ENCODE measurements around the gene LRRFIP1.

Gene LRRFIP1

DNA sequence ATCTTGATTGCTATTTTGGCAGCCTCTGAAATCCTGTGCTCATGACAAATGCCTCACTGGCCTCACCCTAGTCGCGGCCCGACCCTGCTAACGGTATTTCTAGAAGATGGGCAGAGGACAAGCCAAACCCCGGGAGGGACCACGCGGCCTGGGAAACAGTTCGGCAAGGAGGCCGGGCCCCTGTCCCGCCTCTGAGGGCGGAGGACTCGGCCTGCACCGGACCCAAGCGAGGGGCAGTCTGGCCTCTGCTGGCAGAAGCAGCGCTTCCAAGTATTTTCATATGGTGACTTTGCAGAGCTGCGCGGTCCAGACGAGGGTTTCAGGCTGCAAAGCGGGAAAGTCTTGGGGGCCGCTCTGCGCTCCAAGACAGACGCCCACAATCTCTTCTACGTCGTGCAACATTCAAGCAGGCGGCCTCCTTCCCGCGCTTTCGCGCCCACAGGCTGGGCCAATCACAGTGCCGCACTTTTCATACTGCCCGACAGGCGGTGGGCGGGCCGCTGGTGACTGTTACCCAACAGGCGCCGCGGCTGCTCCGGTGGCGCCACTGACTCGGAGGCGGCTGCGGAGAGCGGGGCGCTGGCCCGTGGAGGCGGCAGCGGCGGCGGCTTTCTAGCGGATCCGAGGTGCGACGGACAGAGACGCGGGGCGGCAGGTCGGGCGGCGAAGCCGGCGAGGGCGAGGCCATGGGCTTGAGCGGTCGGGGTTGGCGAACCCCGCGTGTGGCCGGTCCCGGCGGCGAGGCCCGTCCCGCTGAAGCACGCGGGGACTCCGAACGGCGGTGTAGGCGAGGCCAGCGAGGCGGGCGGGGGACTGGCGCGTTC is 171.1 kb downstream of the LRRFIP1 start, which contains the start of gene RBM44:
Gene RBM44, plus strand, starts transcription at position 544 of the 824 bp plus-strand sequence. CDS start 14,831 bp downstream, outside the sequence.
- no peaks in the 10 kb centered on the region for H3K36me3 ChIP-seq (ENCODE audit: control insufficient read depth in 4 of 4, insufficient read depth in 4 of 4, low read length in 3 of 4)
- H3K27ac ChIP-seq (ENCODE audit: insufficient read depth in 1 of 2, low read depth in 1 of 2, low read length in 2 of 2, poor library complexity in 1 of 2, severe bottlenecking in 2 of 2): no peak within 1 kb of the TSS
- no peaks in the 10 kb centered on the region for H3K4me1 ChIP-seq (ENCODE audit: control extremely low read depth in 1 of 4, control insufficient read depth in 4 of 4, insufficient read depth in 4 of 4, low read length in 3 of 4)
- 85% methylated on average over 69 of the region's 84 CpGs for WGBS (ENCODE audit: insufficient coverage)
- CTCF ChIA-PET: no interaction called here
- POLR2A ChIA-PET: no interaction called here
- DNase-seq: no peak
- H3K4me3 ChIP-seq (ENCODE audit: control insufficient read depth in 1 of 7, extremely low read depth in 1 of 7, insufficient read depth in 4 of 7, low read depth in 2 of 7, low read length in 6 of 7): no peak within 1 kb of the TSS
- peaks cover 0 to 14% (median 12%) of the 10 kb centered on the region in 5 experiments for H3K9me3 ChIP-seq (ENCODE audit: control extremely low read depth in 1 of 5, control insufficient read depth in 4 of 5, insufficient read depth in 2 of 5, low read depth in 1 of 5, low read length in 4 of 5)
- H3K27me3 ChIP-seq (replicated peaks in 2 of 5; ENCODE audit: control insufficient read depth in 4 of 5, insufficient read depth in 5 of 5, low read length in 4 of 5): no peaks in the 10 kb centered on the region

DNA sequence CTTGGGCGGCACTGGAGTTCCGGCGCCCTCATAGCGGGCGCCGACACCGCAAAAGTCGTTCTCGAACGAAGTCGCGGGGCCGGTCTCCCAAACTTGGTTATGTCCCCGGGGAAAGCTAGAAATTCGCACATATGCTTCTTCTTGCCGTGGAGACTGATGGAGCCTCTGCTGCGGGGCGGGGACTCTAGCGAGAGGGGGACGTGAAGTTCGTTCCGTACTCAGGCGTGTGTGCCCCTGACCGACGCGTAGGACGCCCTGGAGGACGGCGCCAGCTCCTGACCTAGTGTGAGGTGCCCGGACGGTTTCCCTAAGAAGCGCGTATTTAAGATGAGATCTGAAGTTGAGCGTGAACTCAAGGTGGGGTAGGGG is 171.7 kb downstream of the LRRFIP1 start:
- no peaks in the 10 kb centered on the region for H3K4me1 ChIP-seq (ENCODE audit: control extremely low read depth in 1 of 4, control insufficient read depth in 4 of 4, insufficient read depth in 4 of 4, low read length in 3 of 4)
- H3K27ac ChIP-seq (ENCODE audit: insufficient read depth in 1 of 2, low read depth in 1 of 2, low read length in 2 of 2, poor library complexity in 1 of 2, severe bottlenecking in 2 of 2): no peak overlapping the region
- DNase-seq: no peak
- H3K9me3 ChIP-seq (ENCODE audit: control extremely low read depth in 1 of 5, control insufficient read depth in 4 of 5, insufficient read depth in 2 of 5, low read depth in 1 of 5, low read length in 4 of 5): peaks cover 0 to 14% (median 12%) of the 10 kb centered on the region in 5 experiments
- H3K36me3 ChIP-seq (ENCODE audit: control insufficient read depth in 4 of 4, insufficient read depth in 4 of 4, low read length in 3 of 4): no peaks in the 10 kb centered on the region
- ChIA-PET CTCF (no interaction called here), POLR2A (no interaction called here)
- no peaks in the 10 kb centered on the region for H3K27me3 ChIP-seq (replicated peaks in 2 of 5; ENCODE audit: control insufficient read depth in 4 of 5, insufficient read depth in 5 of 5, low read length in 4 of 5)
- H3K4me3 ChIP-seq (ENCODE audit: control insufficient read depth in 1 of 7, extremely low read depth in 1 of 7, insufficient read depth in 4 of 7, low read depth in 2 of 7, low read length in 6 of 7): no peak overlapping the region
- WGBS (ENCODE audit: insufficient coverage): 96% methylated on average over 34 of the region's 34 CpGs

DNA sequence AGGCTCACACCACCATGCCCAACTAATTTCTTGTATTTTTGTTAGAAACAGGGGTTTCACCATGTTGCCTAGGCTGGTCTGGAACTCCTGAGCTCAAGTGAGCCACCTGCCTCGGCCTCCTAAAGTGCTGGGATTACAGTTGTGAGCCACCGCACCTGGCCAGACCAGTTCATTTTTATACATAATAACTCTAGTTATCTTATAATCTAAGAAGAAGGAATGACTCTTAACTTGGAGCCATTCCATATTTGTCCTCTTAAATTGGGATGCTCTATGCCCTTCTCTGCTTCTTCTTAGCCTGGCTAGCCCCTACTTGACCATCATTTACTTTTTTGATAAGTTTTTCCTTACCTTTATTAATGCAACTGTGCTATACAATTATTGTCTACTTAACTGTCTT is 174.1 kb downstream of the LRRFIP1 start:
- no CpG with 5 or more reads among the region's 2 CpGs for WGBS (ENCODE audit: insufficient coverage)
- H3K4me1 ChIP-seq (ENCODE audit: control extremely low read depth in 1 of 4, control insufficient read depth in 4 of 4, insufficient read depth in 4 of 4, low read length in 3 of 4): no peaks in the 10 kb centered on the region
- peaks cover 0 to 14% (median 12%) of the 10 kb centered on the region in 5 experiments for H3K9me3 ChIP-seq (ENCODE audit: control extremely low read depth in 1 of 5, control insufficient read depth in 4 of 5, insufficient read depth in 2 of 5, low read depth in 1 of 5, low read length in 4 of 5)
- DNase-seq: no peak
- ChIA-PET POLR2A (no interaction called here), CTCF (no interaction called here)
- no peaks in the 10 kb centered on the region for H3K27me3 ChIP-seq (replicated peaks in 2 of 5; ENCODE audit: control insufficient read depth in 4 of 5, insufficient read depth in 5 of 5, low read length in 4 of 5)
- no peak overlapping the region for H3K4me3 ChIP-seq (ENCODE audit: control insufficient read depth in 1 of 7, extremely low read depth in 1 of 7, insufficient read depth in 4 of 7, low read depth in 2 of 7, low read length in 6 of 7)
- H3K36me3 ChIP-seq (ENCODE audit: control insufficient read depth in 4 of 4, insufficient read depth in 4 of 4, low read length in 3 of 4): no peaks in the 10 kb centered on the region
- H3K27ac ChIP-seq (ENCODE audit: insufficient read depth in 1 of 2, low read depth in 1 of 2, low read length in 2 of 2, poor library complexity in 1 of 2, severe bottlenecking in 2 of 2): no peak overlapping the region

DNA sequence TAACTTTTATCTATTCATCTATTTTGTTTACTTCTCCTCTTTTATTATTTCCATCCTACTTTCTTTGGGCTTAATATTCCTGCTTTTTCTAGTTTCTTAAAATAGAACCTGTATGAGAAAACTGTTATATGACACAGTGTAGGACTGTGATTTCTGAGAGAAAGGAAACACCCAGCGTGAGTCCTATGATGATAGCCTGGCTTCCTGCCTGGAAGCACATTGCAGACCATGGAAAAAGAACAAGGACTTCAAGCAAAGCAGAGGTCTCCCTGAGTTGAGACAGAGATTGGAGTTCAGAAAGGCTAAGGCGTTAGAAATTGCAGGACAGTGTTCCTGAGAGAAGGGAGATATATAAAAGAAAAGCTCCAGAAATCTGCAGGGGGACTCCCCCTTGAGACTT is 178.9 kb downstream of the LRRFIP1 start:
- Histone ChIP-seq H3K27ac (ENCODE audit: insufficient read depth in 1 of 2, low read depth in 1 of 2, low read length in 2 of 2, poor library complexity in 1 of 2, severe bottlenecking in 2 of 2) (no peak overlapping the region), H3K4me3 (ENCODE audit: control insufficient read depth in 1 of 7, extremely low read depth in 1 of 7, insufficient read depth in 4 of 7, low read depth in 2 of 7, low read length in 6 of 7) (no peak overlapping the region), H3K4me1 (ENCODE audit: control extremely low read depth in 1 of 4, control insufficient read depth in 4 of 4, insufficient read depth in 4 of 4, low read length in 3 of 4) (no peaks in the 10 kb centered on the region), H3K27me3 (replicated peaks in 2 of 5; ENCODE audit: control insufficient read depth in 4 of 5, insufficient read depth in 5 of 5, low read length in 4 of 5) (no peaks in the 10 kb centered on the region), H3K36me3 (ENCODE audit: control insufficient read depth in 4 of 4, insufficient read depth in 4 of 4, low read length in 3 of 4) (no peaks in the 10 kb centered on the region), H3K9me3 (ENCODE audit: control extremely low read depth in 1 of 5, control insufficient read depth in 4 of 5, insufficient read depth in 2 of 5, low read depth in 1 of 5, low read length in 4 of 5) (peaks cover 0 to 1% (median 0%) of the 10 kb centered on the region in 5 experiments)
- DNase-seq: no peak
- WGBS (ENCODE audit: insufficient coverage): 78% methylated on average over 1 of the region's 2 CpGs
- CTCF ChIA-PET: no interaction called here
- POLR2A ChIA-PET: no interaction called here

DNA sequence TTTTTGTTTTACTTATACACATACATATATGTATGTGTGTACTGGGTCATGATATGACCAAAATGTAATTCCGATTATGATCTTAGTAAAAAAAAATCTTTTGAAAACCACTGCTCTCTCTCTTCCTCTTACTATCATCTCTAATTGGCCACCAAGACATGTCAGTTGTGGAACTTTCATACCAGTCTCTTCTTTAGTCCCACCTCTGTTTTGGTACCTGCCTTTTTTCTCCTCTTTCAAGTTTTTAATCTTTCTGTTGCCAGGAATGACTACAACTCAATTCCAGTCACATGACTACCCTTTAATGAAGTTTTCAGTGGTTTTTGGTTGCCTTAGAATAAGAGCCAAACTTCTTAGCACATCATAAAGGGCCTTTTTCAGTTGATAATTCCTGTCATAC is 188.2 kb downstream of the LRRFIP1 start:
- no peaks in the 10 kb centered on the region for H3K27me3 ChIP-seq (replicated peaks in 2 of 5; ENCODE audit: control insufficient read depth in 4 of 5, insufficient read depth in 5 of 5, low read length in 4 of 5)
- POLR2A ChIA-PET: no interaction called here
- no peak overlapping the region for H3K27ac ChIP-seq (ENCODE audit: insufficient read depth in 1 of 2, low read depth in 1 of 2, low read length in 2 of 2, poor library complexity in 1 of 2, severe bottlenecking in 2 of 2)
- DNase-seq: no peak
- no CpG with 5 or more reads among the region's 1 CpG for WGBS (ENCODE audit: insufficient coverage)
- H3K9me3 ChIP-seq (ENCODE audit: control extremely low read depth in 1 of 5, control insufficient read depth in 4 of 5, insufficient read depth in 2 of 5, low read depth in 1 of 5, low read length in 4 of 5): no peaks in the 10 kb centered on the region
- CTCF ChIA-PET: no interaction called here
- H3K36me3 ChIP-seq (ENCODE audit: control insufficient read depth in 4 of 4, insufficient read depth in 4 of 4, low read length in 3 of 4): no peaks in the 10 kb centered on the region
- H3K4me1 ChIP-seq (ENCODE audit: control extremely low read depth in 1 of 4, control insufficient read depth in 4 of 4, insufficient read depth in 4 of 4, low read length in 3 of 4): peaks cover 0 to 8% (median 2%) of the 10 kb centered on the region in 4 experiments
- no peak overlapping the region for H3K4me3 ChIP-seq (ENCODE audit: control insufficient read depth in 1 of 7, extremely low read depth in 1 of 7, insufficient read depth in 4 of 7, low read depth in 2 of 7, low read length in 6 of 7)

DNA sequence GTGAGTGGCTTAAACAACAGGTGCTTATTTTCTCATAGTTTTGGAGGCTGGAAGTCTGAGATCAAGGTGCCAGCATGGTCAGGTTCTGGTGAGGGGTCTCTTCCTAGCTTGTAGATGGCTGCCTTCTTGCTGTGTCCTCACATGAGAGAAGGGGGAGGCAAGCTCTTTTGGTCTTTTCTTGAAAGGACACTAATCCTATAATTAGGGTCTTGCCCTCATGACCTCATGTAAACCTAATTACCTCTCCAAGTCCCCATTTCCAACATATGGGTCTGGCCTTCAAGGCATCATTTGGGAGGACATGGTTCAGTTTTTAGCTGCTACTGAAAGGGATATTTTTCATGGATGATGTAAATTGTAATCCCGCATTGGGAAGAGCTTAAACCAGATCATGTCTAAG is 189.1 kb downstream of the LRRFIP1 start:
- H3K27me3 ChIP-seq (replicated peaks in 2 of 5; ENCODE audit: control insufficient read depth in 4 of 5, insufficient read depth in 5 of 5, low read length in 4 of 5): no peaks in the 10 kb centered on the region
- no peak overlapping the region for H3K27ac ChIP-seq (ENCODE audit: insufficient read depth in 1 of 2, low read depth in 1 of 2, low read length in 2 of 2, poor library complexity in 1 of 2, severe bottlenecking in 2 of 2)
- DNase-seq: no peak
- POLR2A ChIA-PET: no interaction called here
- H3K36me3 ChIP-seq (ENCODE audit: control insufficient read depth in 4 of 4, insufficient read depth in 4 of 4, low read length in 3 of 4): no peaks in the 10 kb centered on the region
- H3K4me1 ChIP-seq (ENCODE audit: control extremely low read depth in 1 of 4, control insufficient read depth in 4 of 4, insufficient read depth in 4 of 4, low read length in 3 of 4): peaks cover 0 to 8% (median 2%) of the 10 kb centered on the region in 4 experiments
- no peak overlapping the region for H3K4me3 ChIP-seq (ENCODE audit: control insufficient read depth in 1 of 7, extremely low read depth in 1 of 7, insufficient read depth in 4 of 7, low read depth in 2 of 7, low read length in 6 of 7)
- 100% methylated on average over 1 of the region's 1 CpG for WGBS (ENCODE audit: insufficient coverage)
- CTCF ChIA-PET: no interaction called here
- no peaks in the 10 kb centered on the region for H3K9me3 ChIP-seq (ENCODE audit: control extremely low read depth in 1 of 5, control insufficient read depth in 4 of 5, insufficient read depth in 2 of 5, low read depth in 1 of 5, low read length in 4 of 5)

DNA sequence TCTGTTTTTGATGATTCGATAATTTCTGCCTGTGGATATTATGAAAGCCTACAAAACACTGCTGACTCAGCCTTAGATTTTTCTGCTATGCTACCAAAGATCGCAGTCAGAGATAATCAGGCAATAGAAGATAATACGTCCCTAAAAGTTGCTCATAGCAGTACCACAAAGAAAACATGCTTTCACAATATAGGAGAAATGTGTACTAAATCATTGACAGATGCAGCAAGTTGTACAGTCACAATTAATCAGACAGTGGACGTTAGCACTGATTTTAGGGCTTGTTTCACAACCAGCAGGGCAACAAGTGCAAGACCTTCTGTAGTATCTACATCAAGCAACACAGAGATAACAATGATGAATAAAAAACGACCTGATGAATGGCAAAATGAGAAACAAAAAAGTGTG is 190.7 kb downstream of the LRRFIP1 start:
- 63% methylated on average over 1 of the region's 5 CpGs for WGBS (ENCODE audit: insufficient coverage)
- Histone ChIP-seq H3K9me3 (ENCODE audit: control extremely low read depth in 1 of 5, control insufficient read depth in 4 of 5, insufficient read depth in 2 of 5, low read depth in 1 of 5, low read length in 4 of 5) (no peaks in the 10 kb centered on the region), H3K27me3 (replicated peaks in 2 of 5; ENCODE audit: control insufficient read depth in 4 of 5, insufficient read depth in 5 of 5, low read length in 4 of 5) (no peaks in the 10 kb centered on the region), H3K36me3 (ENCODE audit: control insufficient read depth in 4 of 4, insufficient read depth in 4 of 4, low read length in 3 of 4) (no peaks in the 10 kb centered on the region), H3K4me3 (ENCODE audit: control insufficient read depth in 1 of 7, extremely low read depth in 1 of 7, insufficient read depth in 4 of 7, low read depth in 2 of 7, low read length in 6 of 7) (no peak overlapping the region), H3K27ac (ENCODE audit: insufficient read depth in 1 of 2, low read depth in 1 of 2, low read length in 2 of 2, poor library complexity in 1 of 2, severe bottlenecking in 2 of 2) (no peak overlapping the region), H3K4me1 (ENCODE audit: control extremely low read depth in 1 of 4, control insufficient read depth in 4 of 4, insufficient read depth in 4 of 4, low read length in 3 of 4) (peaks cover 0 to 8% (median 2%) of the 10 kb centered on the region in 4 experiments)
- CTCF ChIA-PET: no interaction called here
- POLR2A ChIA-PET: no interaction called here
- peak in 2 of 3 donors; percentile 38 to 52 for DNase-seq

All from common myeloid progenitor, CD34-positive (primary cell).